GM19468 (cell line): Measurements from ENCODE around the gene TSC22D4.

ENCODE experiments used
- ATAC-seq: cut with Tn5 transposase; IDR thresholded peaks from one replicate; pipeline ENCODE4 v1.9.1; 2021; ENCODE audit warnings: mild to moderate bottlenecking, moderate library complexity, moderate number of reproducible peaks; ENCODE audit not compliant: unreplicated experiment; ENCODE audit errors: extremely low read depth

TSC22D4 gene

DNA sequence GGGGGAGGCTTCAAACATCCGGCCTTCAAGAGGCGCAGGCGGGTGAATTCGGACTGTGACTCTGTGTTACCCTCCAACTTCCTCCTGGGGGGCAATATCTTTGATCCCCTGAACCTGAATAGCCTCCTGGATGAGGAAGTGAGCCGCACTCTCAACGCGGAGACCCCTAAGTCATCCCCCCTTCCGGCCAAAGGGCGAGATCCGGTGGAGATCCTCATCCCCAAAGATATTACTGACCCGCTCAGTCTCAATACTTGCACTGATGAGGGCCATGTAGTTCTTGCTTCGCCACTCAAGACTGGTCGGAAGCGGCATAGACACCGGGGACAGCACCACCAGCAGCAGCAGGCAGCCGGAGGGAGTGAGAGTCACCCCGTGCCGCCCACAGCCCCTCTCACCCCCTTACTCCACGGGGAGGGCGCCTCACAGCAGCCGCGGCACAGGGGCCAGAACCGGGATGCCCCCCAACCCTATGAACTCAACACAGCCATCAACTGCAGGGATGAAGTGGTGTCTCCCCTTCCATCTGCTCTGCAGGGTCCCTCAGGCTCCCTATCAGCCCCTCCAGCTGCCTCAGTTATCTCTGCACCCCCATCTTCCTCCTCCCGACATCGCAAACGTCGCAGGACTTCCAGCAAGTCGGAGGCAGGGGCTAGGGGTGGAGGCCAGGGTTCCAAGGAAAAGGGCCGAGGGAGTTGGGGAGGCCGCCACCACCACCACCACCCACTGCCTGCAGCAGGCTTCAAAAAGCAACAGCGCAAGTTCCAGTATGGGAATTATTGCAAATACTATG is 48.3 kb downstream of the TSC22D4 start:
- ATAC-seq = no peak

DNA sequence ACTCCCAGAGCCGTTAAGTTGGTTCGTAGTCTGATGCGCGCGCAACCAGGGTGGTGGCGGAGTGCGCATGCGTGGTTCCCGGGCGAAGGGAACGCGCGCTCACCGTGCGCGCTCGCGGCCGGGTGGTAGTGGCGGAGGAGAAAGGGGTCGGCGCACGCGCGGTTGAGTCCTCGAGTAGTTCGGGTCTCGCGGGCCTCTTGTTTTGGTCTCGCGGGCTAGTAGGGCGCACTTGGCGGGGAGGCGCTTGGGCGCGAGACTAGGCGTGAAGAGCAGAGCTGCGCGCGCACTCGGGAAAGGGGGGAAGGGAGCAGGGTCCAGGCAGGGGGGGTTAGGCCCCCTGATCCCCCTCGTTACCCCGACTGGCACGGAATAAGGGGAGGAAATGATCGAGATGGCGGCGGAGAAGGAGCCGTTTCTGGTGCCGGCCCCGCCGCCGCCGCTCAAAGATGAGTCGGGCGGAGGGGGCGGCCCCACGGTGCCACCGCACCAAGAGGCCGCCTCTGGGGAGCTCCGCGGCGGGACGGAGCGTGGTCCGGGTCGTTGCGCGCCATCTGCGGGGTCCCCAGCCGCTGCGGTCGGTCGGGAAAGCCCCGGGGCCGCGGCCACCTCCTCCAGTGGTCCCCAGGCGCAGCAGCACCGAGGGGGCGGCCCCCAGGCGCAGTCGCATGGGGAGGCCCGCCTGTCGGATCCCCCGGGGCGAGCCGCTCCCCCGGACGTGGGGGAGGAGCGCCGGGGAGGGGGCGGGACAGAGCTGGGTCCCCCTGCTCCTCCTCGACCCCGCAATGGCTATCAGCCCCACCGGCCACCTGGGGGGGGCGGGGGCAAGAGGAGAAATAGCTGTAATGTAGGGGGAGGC is 49.1 kb downstream of the TSC22D4 start, which contains the start of gene MEPCE:
MEPCE (plus strand) TSS at position 195 of the 856 bp plus-strand sequence; CDS start at position 383, 188 bp downstream.
- ATAC-seq = peak; percentile 24

DNA sequence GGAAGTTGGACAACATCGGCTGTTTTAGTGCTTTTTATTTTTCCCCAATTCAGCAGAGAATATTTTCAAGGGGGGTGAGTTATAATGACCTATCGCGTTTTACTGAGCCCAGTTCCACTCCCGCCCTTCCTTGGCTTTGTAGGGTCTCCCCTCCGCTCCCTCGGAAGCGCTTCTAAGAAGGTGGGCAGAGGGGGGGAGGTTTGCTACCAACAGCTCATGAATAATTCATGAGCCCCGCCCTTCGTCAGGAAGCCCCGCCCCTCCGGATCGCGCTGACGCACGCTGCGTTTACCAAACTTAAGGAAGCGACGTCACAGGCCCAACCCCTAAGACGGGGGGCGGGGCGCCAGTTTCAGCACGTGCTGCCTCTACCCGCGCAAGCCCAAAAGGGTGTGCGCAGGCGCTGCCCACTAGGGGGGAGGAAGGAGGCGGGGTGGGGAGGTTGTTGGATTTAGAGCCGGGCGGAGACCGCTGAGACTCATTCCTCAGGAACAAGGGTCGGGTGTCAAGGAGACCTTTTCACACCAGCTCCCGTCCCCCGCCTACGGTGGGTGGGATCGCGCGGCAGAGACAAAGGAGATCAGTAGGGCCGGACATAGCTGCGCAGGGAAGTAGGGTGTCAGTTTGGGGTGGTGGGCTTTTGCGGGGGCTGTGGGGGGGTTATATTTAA is 49.9 kb downstream of the TSC22D4 start:
- ATAC-seq = peak; percentile 26

DNA sequence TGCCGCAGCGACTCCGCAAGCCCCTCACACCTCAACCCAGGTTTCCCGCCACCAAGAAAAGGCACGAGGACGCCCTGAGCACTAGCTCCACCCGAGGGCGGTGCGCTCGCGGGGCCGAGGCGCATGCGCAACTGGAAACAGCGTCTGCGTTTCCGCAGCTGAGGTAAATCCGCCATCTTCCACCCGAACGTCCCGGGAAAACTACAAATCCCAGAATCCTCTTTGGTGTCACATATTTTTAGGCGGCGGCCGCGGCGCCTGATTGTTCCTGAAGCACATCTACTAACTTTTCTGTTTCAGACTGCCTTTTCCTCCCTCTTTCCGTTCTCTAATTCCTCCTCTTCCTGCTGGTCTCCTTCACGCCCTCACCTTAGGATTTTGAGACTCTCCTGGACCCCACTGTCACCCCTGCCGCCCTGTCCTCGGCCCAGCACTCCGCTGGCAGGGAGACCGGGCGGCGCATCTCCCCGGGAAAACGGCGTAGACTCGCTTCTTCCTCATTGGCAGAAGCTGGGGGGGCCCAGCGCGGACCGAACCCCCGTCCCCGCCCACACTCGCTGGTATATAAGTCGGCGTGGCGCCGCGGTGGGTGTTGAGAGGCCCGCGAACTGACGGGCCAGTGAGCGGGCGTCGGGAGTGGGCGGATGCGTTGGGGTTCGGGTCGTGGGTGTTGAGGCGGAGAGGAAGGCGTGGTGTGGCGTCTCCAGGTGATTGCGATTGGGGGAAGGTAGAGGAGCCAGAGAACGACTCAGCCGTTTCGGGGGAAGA is 50.6 kb downstream of the TSC22D4 start, which contains the start of gene ZCWPW1:
ZCWPW1 (minus strand) TSS at position 505 of the 768 bp plus-strand sequence. CDS start 8,054 bp downstream, outside the sequence.
- peak; percentile 36 for ATAC-seq

DNA sequence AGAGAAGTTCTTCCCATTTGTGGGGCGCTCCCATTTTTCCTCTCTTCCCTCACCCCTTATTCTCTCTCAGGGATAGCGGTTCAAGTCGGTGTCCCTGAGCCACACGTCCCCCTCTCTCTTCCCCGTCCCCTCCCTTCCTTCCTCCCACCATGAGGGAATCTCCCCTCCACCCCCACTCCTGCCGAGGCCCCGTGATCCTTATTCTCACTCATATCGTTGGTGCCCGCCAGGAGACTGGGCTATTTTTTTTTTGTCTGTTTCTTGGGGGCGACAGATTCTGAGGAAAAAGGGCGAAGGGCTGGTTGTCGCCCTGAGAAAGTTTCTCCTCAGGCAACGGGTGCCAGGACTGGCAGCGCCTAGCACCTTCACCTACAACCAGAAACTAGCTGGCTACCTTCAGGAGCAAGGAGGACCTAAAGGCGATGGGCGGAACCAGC is 51.2 kb downstream of the TSC22D4 start:
- ATAC-seq = no peak

DNA sequence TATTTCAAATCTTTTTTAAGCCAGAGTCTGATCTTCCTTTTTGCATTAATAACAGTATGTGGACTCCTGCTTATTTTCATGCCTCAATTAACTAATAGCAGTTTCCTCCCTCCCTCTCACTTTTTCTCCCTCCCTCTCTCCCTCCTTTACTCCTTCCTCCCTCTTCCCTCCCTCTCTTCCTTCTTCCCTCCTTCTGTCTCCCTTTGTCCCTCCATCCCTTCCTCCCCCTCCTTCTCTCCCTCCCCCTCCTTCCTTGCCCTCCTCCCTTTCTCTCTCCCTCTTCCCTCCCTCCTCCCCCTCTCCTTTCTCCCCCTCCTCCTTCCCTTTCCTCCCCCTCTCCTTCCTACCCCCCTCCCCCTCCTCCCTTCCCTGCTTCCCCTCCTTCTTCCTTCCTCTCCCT is 52.5 kb downstream of the TSC22D4 start:
- no peak for ATAC-seq

DNA sequence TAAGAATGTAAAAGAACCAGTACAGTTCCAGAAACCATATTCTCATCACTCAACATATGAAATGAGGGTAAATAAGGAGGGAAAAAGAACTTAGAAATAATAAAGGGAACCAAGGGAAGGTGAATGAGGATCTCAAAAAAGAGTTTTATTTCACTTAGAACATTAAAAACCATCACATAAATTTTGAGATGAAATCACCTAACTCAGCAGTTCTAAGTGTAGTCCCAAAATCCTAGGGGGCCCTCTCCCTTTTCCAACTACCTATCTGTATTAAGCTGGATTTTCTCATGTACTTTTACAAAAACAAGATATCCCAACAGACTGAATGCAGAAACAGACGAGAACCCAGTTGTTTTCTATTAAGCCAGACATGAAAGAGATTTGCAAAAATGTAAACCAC is 53.7 kb downstream of the TSC22D4 start:
- ATAC-seq = no peak

DNA sequence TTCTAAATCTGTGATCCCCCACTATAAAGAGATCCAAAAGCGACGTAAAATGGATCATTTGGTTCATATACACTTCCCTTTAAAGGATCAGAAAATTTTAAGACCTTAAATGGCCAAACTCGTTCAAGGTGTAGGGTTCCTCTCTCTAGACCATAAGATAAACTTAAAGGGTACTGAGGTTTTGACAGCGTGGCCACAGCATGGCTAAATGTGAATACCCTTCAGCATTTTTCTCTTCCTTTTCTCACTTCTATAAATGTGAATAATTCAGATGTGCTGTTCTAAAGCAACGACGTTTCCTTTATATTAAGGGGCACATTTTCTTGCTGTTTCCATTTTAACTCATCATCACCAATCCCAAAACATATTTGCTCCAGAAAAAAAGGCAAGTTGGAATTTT is 55.7 kb downstream of the TSC22D4 start:
- no peak for ATAC-seq

DNA sequence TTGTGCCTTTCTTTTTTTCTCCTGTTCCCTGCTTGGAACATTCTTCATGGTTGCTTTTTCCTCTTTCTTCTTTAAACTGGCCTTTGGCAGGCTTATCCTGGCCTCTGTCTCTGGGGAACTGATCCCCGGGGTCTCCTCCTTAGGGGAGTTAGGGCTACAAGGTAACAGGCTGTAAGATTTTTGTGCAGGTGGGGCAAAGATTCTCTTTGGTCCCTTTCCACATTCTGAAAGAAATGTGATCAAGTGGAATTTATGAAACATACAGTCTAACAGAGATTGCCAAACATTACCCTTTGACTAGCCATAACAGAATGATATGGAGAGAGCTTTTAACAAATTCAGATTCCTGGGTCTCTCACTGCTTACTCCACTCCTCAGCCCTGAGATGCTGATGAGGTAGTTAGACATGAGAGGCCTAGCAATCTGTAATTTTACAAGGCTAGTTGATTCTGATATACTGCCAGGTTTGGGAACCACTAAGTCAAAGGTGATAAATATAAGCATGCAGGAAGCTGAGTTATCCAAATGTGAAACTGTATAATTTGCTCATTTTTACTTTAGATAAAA is 59.3 kb downstream of the TSC22D4 start:
- ATAC-seq = no peak

DNA sequence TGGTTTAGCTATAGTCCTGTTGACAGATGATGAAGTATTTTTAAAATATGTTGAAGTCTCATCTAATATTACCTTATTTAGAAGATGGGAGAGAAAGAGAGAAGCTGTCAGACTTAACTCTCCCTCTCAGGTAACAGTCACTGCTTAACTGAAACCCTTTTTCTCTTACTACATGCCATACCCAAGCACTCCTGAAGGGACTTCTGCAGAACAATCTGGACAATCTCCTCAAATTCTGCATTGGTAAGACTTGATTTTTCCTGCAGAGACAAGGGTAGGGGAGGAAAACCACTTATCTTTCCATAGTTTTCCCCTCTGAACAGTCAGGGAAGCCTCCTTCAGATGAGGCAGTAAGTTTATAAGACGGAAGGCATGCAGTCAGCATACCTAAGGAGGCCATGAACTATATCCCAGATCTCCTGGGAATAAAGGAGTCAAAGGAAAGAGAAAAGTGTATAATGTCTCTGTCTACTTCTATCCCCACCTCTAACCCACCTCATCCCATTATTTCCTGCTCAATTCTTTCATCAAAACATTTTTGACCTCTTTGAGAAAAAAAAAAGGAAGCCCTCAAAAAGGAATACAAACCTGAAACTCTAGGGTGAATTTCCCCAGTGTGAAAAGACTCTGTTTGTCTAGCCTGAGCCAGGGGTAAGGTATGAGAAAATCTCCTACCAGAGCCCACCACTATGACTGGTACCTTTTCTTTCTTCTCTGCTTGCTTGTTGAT is 59.9 kb downstream of the TSC22D4 start:
- no peak for ATAC-seq
